Loucy (cell line): ENCODE data around the gene PTGES2.
"Not testable (repeated sequence)": the region's sequence is repeated elsewhere in the genome, so short reads cannot be mapped to it uniquely, and the experiment has no call there.

Experiments used
- H2AFZ ChIP-seq: fragments of 200-600 bp; sonication (generic); 2 replicates; pipeline ENCODE4 v1.6.0; 2016; ENCODE audit warnings: antibody characterized with exemption, mild to moderate bottlenecking, low read length, moderate library complexity
- H3F3A ChIP-seq: fragments of 200-600 bp; 2 replicates; pipeline ENCODE4 v1.6.0; 2016; ENCODE audit warnings: antibody characterized with exemption, low read depth, mild to moderate bottlenecking
- H3K27me3 ChIP-seq: fragments of 200-600 bp; sonication (generic); 2 replicates; pipeline ENCODE4 v1.6.1; 2014; ENCODE audit warnings: low read length, mild to moderate bottlenecking; ENCODE audit not compliant: insufficient read depth, poor library complexity, severe bottlenecking
- H3K36me3 ChIP-seq: fragments of 200-600 bp; sonication (generic); 2 replicates; pipeline ENCODE4 v1.6.1; 2016; ENCODE audit warnings: low read length; ENCODE audit not compliant: insufficient read depth
- H3K4me1 ChIP-seq: fragments of 200-600 bp; sonication (generic); 2 replicates; pipeline ENCODE4 v1.5.1; 2014; ENCODE audit warnings: low read length, mild to moderate bottlenecking; ENCODE audit not compliant: insufficient read depth, poor library complexity, severe bottlenecking
- H3K4me2 ChIP-seq: fragments of 200-600 bp; sonication (generic); 2 replicates; pipeline ENCODE4 v1.6.0; 2014; ENCODE audit warnings: antibody characterized with exemption, low read length, low read depth, mild to moderate bottlenecking; ENCODE audit not compliant: poor library complexity, severe bottlenecking
- H3K4me3 ChIP-seq: fragments of 200-600 bp; sonication (generic); 2 replicates; pipeline ENCODE4 v1.5.1; 2014; ENCODE audit warnings: low read length, mild to moderate bottlenecking, mixed read lengths; ENCODE audit not compliant: poor library complexity, severe bottlenecking
- H3K79me2 ChIP-seq: fragments of 200-600 bp; sonication (generic); 2 replicates; pipeline ENCODE4 v1.6.1; 2014; ENCODE audit warnings: low read length; ENCODE audit not compliant: insufficient read depth
- H3K9ac ChIP-seq: fragments of 200-600 bp; sonication (generic); 2 replicates; pipeline ENCODE4 v1.6.0; 2014; ENCODE audit warnings: mild to moderate bottlenecking, low read depth, low read length, moderate library complexity; ENCODE audit not compliant: poor library complexity, severe bottlenecking
- H3K9me2 ChIP-seq: fragments of 200-600 bp; sonication (generic); replicated peaks from 2 replicates; pipeline ENCODE4 v1.6.1; 2016; ENCODE audit warnings: low read depth, low read length, mixed read lengths
- H3K9me3 ChIP-seq: fragments of 200-600 bp; sonication (generic); 2 replicates; pipeline ENCODE4 v1.6.1; 2014; ENCODE audit warnings: mild to moderate bottlenecking, antibody characterized with exemption, low read length, low read depth; ENCODE audit not compliant: insufficient read depth
- H4K20me1 ChIP-seq: fragments of 200-600 bp; sonication (generic); 2 replicates; pipeline ENCODE4 v1.6.0; 2014; ENCODE audit warnings: antibody characterized with exemption, low read length, mild to moderate bottlenecking; ENCODE audit not compliant: insufficient read depth, poor library complexity, severe bottlenecking
- CTCF ChIP-seq: fragments of 200-600 bp; sonication (generic); conservative IDR thresholded peaks from 2 replicates; pipeline ENCODE4 v1.5.1; 2014; ENCODE audit warnings: mild to moderate bottlenecking, antibody characterized with exemption, low read length
- EZH2phosphoT487 ChIP-seq: fragments of 200-600 bp; IDR thresholded peaks from 2 replicates; pipeline ENCODE4 v1.6.1; 2018; ENCODE audit warnings: antibody characterized with exemption, mild to moderate bottlenecking, moderate library complexity, borderline replicate concordance

Gene PTGES2

GRCh38 chr9:128131346-128131745, 3.8 kb upstream of the PTGES2 start:
- not testable (repeated sequence) for H3K9me2 ChIP-seq, H3K9me3 ChIP-seq, H3K4me2 ChIP-seq, H3K36me3 ChIP-seq, H4K20me1 ChIP-seq, H2AFZ ChIP-seq, H3K27me3 ChIP-seq, H3K4me3 ChIP-seq, H3K4me1 ChIP-seq, H3F3A ChIP-seq, H3K9ac ChIP-seq
- H3K79me2 ChIP-seq: peaks cover 11% of the 10 kb centered on the region

GRCh38 chr9:128130651-128131050, 3.1 kb upstream of the PTGES2 start:
- Histone ChIP-seq H3K79me2 (peaks cover 18% of the 10 kb centered on the region), H3K4me1 (peaks cover 15% of the 10 kb centered on the region)
- H3F3A ChIP-seq, H3K9me2 ChIP-seq, H3K4me2 ChIP-seq, H4K20me1 ChIP-seq, H3K9me3 ChIP-seq, H3K36me3 ChIP-seq, H3K9ac ChIP-seq, H3K27me3 ChIP-seq, H2AFZ ChIP-seq, H3K4me3 ChIP-seq: not testable (repeated sequence)

DNA sequence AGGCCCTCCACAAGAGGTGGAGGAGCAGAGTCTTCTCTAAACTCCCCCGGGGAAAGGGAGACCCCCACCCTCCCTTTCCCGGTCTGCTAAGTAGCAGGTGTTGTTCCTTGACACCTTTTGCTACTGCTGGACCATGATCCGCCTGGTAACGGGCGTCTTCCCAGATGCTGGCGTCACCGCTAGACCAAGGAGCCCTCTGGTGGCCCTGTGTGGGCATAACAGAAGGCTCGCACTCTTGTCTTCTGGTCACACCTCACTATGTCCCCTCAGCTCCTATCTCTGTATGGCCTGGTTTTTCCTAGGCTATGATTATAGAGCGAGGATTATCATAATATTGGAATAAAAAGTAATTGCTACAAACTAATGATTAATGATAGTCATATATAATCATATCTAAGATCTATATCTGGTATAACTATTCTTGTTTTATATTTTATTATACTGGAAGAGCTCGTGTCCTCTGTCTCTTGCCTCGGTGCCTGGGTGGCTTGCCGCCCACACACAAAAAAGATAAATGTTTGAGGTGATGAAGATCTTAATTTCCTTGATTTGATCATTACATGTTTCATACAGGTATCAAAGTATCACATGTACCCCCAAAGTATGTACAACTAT, 2.6 kb upstream of the PTGES2 start:
- not testable (repeated sequence) for H3K27me3 ChIP-seq, H3K9me3 ChIP-seq, H3K9me2 ChIP-seq, H3K36me3 ChIP-seq, H3K4me2 ChIP-seq, H2AFZ ChIP-seq, H4K20me1 ChIP-seq, H3K4me3 ChIP-seq, H3F3A ChIP-seq, H3K9ac ChIP-seq
- peaks cover 23% of the 10 kb centered on the region for H3K79me2 ChIP-seq
- peaks cover 21% of the 10 kb centered on the region for H3K4me1 ChIP-seq

GRCh38 chr9:128128836-128129590, 1.5 kb upstream of the PTGES2 start:
- Histone ChIP-seq H3F3A (no peaks in the 10 kb centered on the region), H2AFZ (peak overlapping the region; percentile 99), H3K9me2 (no peaks in the 10 kb centered on the region), H3K79me2 (peaks cover 32% of the 10 kb centered on the region), H3K4me2 (peak overlapping the region; percentile 92), H3K27me3 (no peaks in the 10 kb centered on the region), H3K4me1 (peaks cover 22% of the 10 kb centered on the region), H3K36me3 (no peaks in the 10 kb centered on the region), H3K9me3 (no peaks in the 10 kb centered on the region), H3K4me3 (peak overlapping the region; percentile 83), H3K9ac (peak overlapping the region; percentile 78), H4K20me1 (peaks cover 10% of the 10 kb centered on the region)
- TF ChIP-seq CTCF (no peak), EZH2phosphoT487 (no peak)
